ENCODE measurements around the gene UBL5.

- TF ChIP-seq FOXK2 (IDR thresholded peaks at IDR 0.05) (no peak), ARNT (IDR thresholded peaks at IDR 0.05) (no peak)
Measured at GRCh38 chr19:9854282-9854846, 26.6 kb downstream of the UBL5 start.

All from HEK293T (cell line).